22Rv1 (cell line): ENCODE results near the gene VPS50.
A peak's percentile ranks its signal among the peaks of the same experiment; 100 is the strongest.

ENCODE experiments used
- H3K27ac ChIP-seq: fragments of 450-650 bp; 2 replicates; pipeline ENCODE4 v1.5.1; 2017
- CTCF ChIP-seq: fragments of 450-650 bp; IDR thresholded peaks from 2 replicates; pipeline ENCODE4 v1.5.1; 2017; ENCODE audit warnings: mild to moderate bottlenecking
- ZFX ChIP-seq: fragments of 450-650 bp; IDR thresholded peaks from 2 replicates; pipeline ENCODE4 v1.6.1; 2017; ENCODE audit warnings: antibody characterized with exemption, borderline replicate concordance

The VPS50 gene

GRCh38 chr7:93374345-93374940, 142.3 kb downstream of the VPS50 start:
- H3K27ac ChIP-seq = no peak overlapping the region
- TF ChIP-seq CTCF (peak; percentile 96), ZFX (no peak)

GRCh38 chr7:93375603-93376002, 143.4 kb downstream of the VPS50 start:
- TF ChIP-seq ZFX (no peak), CTCF (no peak)
- no peak overlapping the region for H3K27ac ChIP-seq

GRCh38 chr7:93378131-93378760, 146.1 kb downstream of the VPS50 start:
- TF ChIP-seq CTCF = no peak
- no peak for TF ChIP-seq ZFX

GRCh38 chr7:93382362-93382761, 150.2 kb downstream of the VPS50 start:
- H3K27ac ChIP-seq = no peak overlapping the region
- no peak for TF ChIP-seq ZFX

More at GRCh38 chr7:93378131-93378760, 146.1 kb downstream of the VPS50 start:
- H3K27ac ChIP-seq = no peak overlapping the region

- no peak overlapping the region for H3K27ac ChIP-seq
- no peak for TF ChIP-seq ZFX
- TF ChIP-seq CTCF = no peak
Measured at GRCh38 chr7:93390660-93391059, 158.5 kb downstream of the VPS50 start.

- TF ChIP-seq ZFX = no peak
- TF ChIP-seq CTCF = no peak
- H3K27ac ChIP-seq = no peak overlapping the region
Measured at GRCh38 chr7:93392984-93393383, 160.8 kb downstream of the VPS50 start.

GRCh38 chr7:93399642-93400041, 167.5 kb downstream of the VPS50 start:
- H3K27ac ChIP-seq = no peak overlapping the region
- TF ChIP-seq CTCF = no peak
- TF ChIP-seq ZFX = no peak

GRCh38 chr7:93402944-93403343, 170.8 kb downstream of the VPS50 start:
- TF ChIP-seq CTCF (no peak), ZFX (no peak)

More at GRCh38 chr7:93402944-93403343, 170.8 kb downstream of the VPS50 start:
- no peak overlapping the region for H3K27ac ChIP-seq
